Measurements from ENCODE around the gene E2F8.

Gene E2F8

GRCh38 chr11:19240420-19241259, at the start of gene E2F8:
Gene E2F8, minus strand, starts transcription at chr11:19240945. Its CDS starts 824 bp downstream, at chr11:19240121.
- TF ChIP-seq CTCF (IDR thresholded peaks at IDR 0.05; ENCODE audit: borderline replicate concordance, insufficient read depth, low read depth, low read length), result no peak
- H3K4me3 ChIP-seq (ENCODE audit: low read depth, low read length), result peak within 1 kb of the TSS; percentile 84

DNA sequence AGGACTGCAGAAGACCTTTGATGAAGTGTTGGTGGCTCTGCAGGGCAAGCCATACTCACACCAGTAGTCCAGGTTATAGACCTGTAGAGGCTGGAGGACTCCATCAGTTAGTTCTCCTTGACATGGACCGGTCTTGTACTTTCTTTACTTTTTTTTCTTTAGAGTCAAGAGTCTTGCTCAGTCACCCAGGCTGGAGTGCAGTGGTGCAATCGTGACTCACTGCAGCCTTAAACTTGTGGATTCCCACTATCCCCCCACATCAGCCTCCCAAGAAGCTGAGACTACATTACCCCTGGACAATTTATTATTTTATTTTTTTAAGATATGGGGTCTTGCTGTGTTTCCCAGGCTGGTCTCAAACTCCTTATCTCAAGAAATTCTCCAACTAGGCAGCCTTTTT, 49.6 kb upstream of the E2F8 start:
- no peak for TF ChIP-seq CTCF (IDR thresholded peaks at IDR 0.05; ENCODE audit: borderline replicate concordance, insufficient read depth, low read depth, low read length)
- no peak overlapping the region for H3K4me3 ChIP-seq (ENCODE audit: low read depth, low read length)

DNA sequence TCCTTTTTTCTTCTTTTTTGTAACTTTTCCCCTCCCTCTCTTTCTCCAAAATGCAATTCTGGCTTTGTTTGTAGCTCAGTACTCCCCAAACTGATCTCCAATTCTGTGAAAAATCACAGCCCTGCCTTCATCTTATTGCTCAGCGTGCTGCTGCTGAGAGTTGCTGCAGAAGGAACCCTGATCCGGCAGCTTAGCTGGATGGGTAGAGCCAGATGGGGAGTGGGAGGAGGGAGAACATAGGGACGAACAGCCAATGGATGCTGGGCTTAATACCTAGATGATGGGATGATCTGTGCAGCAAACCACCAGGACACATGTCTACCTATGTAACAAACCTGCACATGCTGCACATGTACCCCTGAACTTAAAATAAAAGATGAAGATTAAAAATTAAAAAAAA, 47.5 kb upstream of the E2F8 start:
- no peak for TF ChIP-seq CTCF (IDR thresholded peaks at IDR 0.05; ENCODE audit: borderline replicate concordance, insufficient read depth, low read depth, low read length)
- no peak overlapping the region for H3K4me3 ChIP-seq (ENCODE audit: low read depth, low read length)

- TF ChIP-seq CTCF (IDR thresholded peaks at IDR 0.05; ENCODE audit: borderline replicate concordance, insufficient read depth, low read depth, low read length), result no peak
- H3K4me3 ChIP-seq (ENCODE audit: low read depth, low read length), result no peak overlapping the region
Measured at GRCh38 chr11:19286411-19286810, 45.7 kb upstream of the E2F8 start.

DNA sequence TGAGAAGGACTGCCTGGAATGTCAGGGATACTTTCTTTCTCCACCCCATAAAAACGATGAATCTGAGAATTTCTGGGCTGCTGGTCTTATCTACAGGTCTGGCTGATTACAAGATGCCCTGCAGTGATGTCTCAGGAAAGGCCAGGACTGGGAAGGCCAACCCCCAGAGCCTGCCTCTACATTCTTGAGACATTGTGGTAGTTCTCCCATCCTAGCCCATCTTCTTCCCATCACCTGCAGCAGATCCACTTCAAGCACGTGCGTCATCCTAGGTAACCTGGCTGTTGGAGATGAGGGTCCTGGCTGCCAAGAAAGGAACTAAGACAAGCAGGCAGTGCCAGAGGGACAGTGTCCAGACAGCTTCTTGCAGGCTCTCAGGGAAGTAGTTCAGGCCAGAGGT, 44.1 kb upstream of the E2F8 start:
- TF ChIP-seq CTCF (IDR thresholded peaks at IDR 0.05; ENCODE audit: borderline replicate concordance, insufficient read depth, low read depth, low read length), result no peak
- no peak overlapping the region for H3K4me3 ChIP-seq (ENCODE audit: low read depth, low read length)

GRCh38 chr11:19283991-19284390, 43.2 kb upstream of the E2F8 start:
- H3K4me3 ChIP-seq (ENCODE audit: low read depth, low read length), result no peak overlapping the region
- TF ChIP-seq CTCF (IDR thresholded peaks at IDR 0.05; ENCODE audit: borderline replicate concordance, insufficient read depth, low read depth, low read length), result no peak

GRCh38 chr11:19281555-19281954, 40.8 kb upstream of the E2F8 start:
- TF ChIP-seq CTCF (IDR thresholded peaks at IDR 0.05; ENCODE audit: borderline replicate concordance, insufficient read depth, low read depth, low read length), result no peak
- no peak overlapping the region for H3K4me3 ChIP-seq (ENCODE audit: low read depth, low read length)
